HEK293 (cell line): ENCODE data around the gene EEF2.

Experiments
- CTCF ChIA-PET: fragments of 350-600 bp; formaldehyde crosslinking; extraction: SDS; loops from one replicate; lab custom pipeline; 2021; ENCODE audit warnings: antibody characterized with exemption; lab: Yijun Ruan, JAX
- POLR2A ChIA-PET: fragments of 300-600 bp; formaldehyde crosslinking; extraction: SDS; loops from one replicate; lab custom pipeline; 2020; ENCODE audit warnings: antibody characterized with exemption, inconsistent platforms; lab: Yijun Ruan, JAX
- H3K27ac ChIP-seq: fragments of 200-500 bp; sonication (Bioruptor generic); 2 replicates; pipeline ENCODE4 v1.5.1; 2014; ENCODE audit warnings: low read depth, low read length, control low read depth, inconsistent platforms; ENCODE audit errors: extremely low read depth
- H3K36me3 ChIP-seq, 2 experiments: fragments of 200-500 bp in 1 of 2; sonication (Bioruptor generic) in 1 of 2; 1 replicate in 1 of 2; 2 replicates in 1 of 2; pipeline ENCODE4 v1.5.1; 2014 to 2017; ENCODE audit warnings: inconsistent platforms in 2 of 2, low read length in 2 of 2; ENCODE audit not compliant: control insufficient read depth in 2 of 2, insufficient read depth in 1 of 2
- H3K4me1 ChIP-seq: fragments of 200-500 bp; sonication (Bioruptor generic); 2 replicates; pipeline ENCODE4 v1.5.1; 2014; ENCODE audit warnings: mild to moderate bottlenecking, low read length, inconsistent platforms; ENCODE audit not compliant: control insufficient read depth, insufficient read depth
- H3K4me3 ChIP-seq: 2 replicates; pipeline ENCODE4 v1.5.1; 2011; ENCODE audit warnings: low read depth, mild to moderate bottlenecking, control low read depth, low read length, moderate library complexity
- H3K9me3 ChIP-seq: fragments of 200-500 bp; sonication (Bioruptor generic); 2 replicates; pipeline ENCODE4 v1.5.1; 2014; ENCODE audit warnings: low read depth, low read length, inconsistent platforms; ENCODE audit not compliant: control insufficient read depth, insufficient read depth
- KLF10 ChIP-seq: fragments of 450-650 bp; IDR thresholded peaks from 2 replicates; pipeline ENCODE4 v1.5.1; 2018; ENCODE audit warnings: missing biosample characterization, mild to moderate bottlenecking, missing genetic modification characterization
- KLF8 ChIP-seq: fragments of 450-650 bp; formaldehyde crosslinking; IDR thresholded peaks from 2 replicates; pipeline ENCODE4 v1.5.1; 2016; ENCODE audit warnings: missing biosample characterization, missing genetic modification characterization
- PBX3 ChIP-seq: sonication (generic); formaldehyde crosslinking; IDR thresholded peaks from 2 replicates; pipeline ENCODE4 v1.8.1; 2022; ENCODE audit warnings: mild to moderate bottlenecking, moderate library complexity, missing genetic modification reagents
- ZBTB21 ChIP-seq: fragments of 450-650 bp; formaldehyde crosslinking; IDR thresholded peaks from 2 replicates; pipeline ENCODE4 v1.5.1; 2017; ENCODE audit warnings: missing biosample characterization, missing genetic modification characterization
- ZBTB7A ChIP-seq: fragments of 450-650 bp; formaldehyde crosslinking; IDR thresholded peaks from 2 replicates; pipeline ENCODE4 v1.5.1; 2016; ENCODE audit warnings: low read depth, missing biosample characterization, missing genetic modification characterization
- ZEB2 ChIP-seq: fragments of 450-650 bp; formaldehyde crosslinking; IDR thresholded peaks from 2 replicates; pipeline ENCODE4 v1.5.1; 2016; ENCODE audit warnings: missing biosample characterization, missing genetic modification characterization
- ZIC2 ChIP-seq: fragments of 450-650 bp; formaldehyde crosslinking; IDR thresholded peaks from 2 replicates; pipeline ENCODE4 v1.5.1; 2016; ENCODE audit warnings: missing biosample characterization, missing genetic modification characterization
- ZNF114 ChIP-seq: fragments of 450-650 bp; formaldehyde crosslinking; IDR thresholded peaks from 2 replicates; pipeline ENCODE4 v1.5.0; 2017; ENCODE audit warnings: missing biosample characterization, missing genetic modification characterization
- ZNF2 ChIP-seq: fragments of 450-650 bp; formaldehyde crosslinking; IDR thresholded peaks from 2 replicates; pipeline ENCODE4 v1.5.1; 2016; ENCODE audit warnings: missing biosample characterization, missing genetic modification characterization
- ZNF280D ChIP-seq: fragments of 450-650 bp; formaldehyde crosslinking; IDR thresholded peaks from 2 replicates; pipeline ENCODE4 v1.5.1; 2016; ENCODE audit warnings: missing biosample characterization, missing genetic modification characterization
- ZNF324 ChIP-seq: fragments of 450-650 bp; formaldehyde crosslinking; IDR thresholded peaks from 2 replicates; pipeline ENCODE4 v1.5.1; 2016; ENCODE audit warnings: missing biosample characterization, missing genetic modification characterization
- ZNF335 ChIP-seq: fragments of 450-650 bp; formaldehyde crosslinking; conservative IDR thresholded peaks from 2 replicates; pipeline ENCODE4 v1.5.1; 2016; ENCODE audit warnings: missing biosample characterization, missing genetic modification characterization
- ZNF426 ChIP-seq: fragments of 450-650 bp; formaldehyde crosslinking; IDR thresholded peaks from 2 replicates; pipeline ENCODE4 v1.5.1; 2017; ENCODE audit warnings: missing biosample characterization, missing genetic modification characterization, mild to moderate bottlenecking, inconsistent platforms, moderate library complexity
- ZNF549 ChIP-seq: fragments of 450-650 bp; IDR thresholded peaks from 2 replicates; pipeline ENCODE4 v1.5.1; 2018; ENCODE audit warnings: missing biosample characterization, missing genetic modification characterization, mild to moderate bottlenecking, inconsistent platforms, moderate library complexity
- ZNF555 ChIP-seq: fragments of 450-650 bp; formaldehyde crosslinking; conservative IDR thresholded peaks from 2 replicates; pipeline ENCODE4 v1.5.1; 2017; ENCODE audit warnings: missing biosample characterization, mild to moderate bottlenecking, missing genetic modification characterization, inconsistent platforms
- ZNF843 ChIP-seq: fragments of 450-650 bp; formaldehyde crosslinking; IDR thresholded peaks from 2 replicates; pipeline ENCODE4 v1.5.1; 2016; ENCODE audit warnings: missing biosample characterization, missing genetic modification characterization
- ZSCAN16 ChIP-seq: fragments of 450-650 bp; formaldehyde crosslinking; IDR thresholded peaks from 2 replicates; pipeline ENCODE4 v1.5.1; 2016; ENCODE audit warnings: missing biosample characterization, missing genetic modification characterization

The EEF2 gene

GRCh38 chr19:3985643-3986259 lies 488 bp upstream of the EEF2 start:
- H3K4me3 ChIP-seq, result peak overlapping the region; percentile 99
- ChIA-PET POLR2A (interaction anchor here (0.6 to 8.3 kb wide), 26 partner anchors 10 to 275 kb away, joined by 3 to 258 read pairs (median 4); partner anchors contain the start of genes DAPK3, MRPL54, PIAS4 and ZBTB7A), CTCF (interaction anchor here (0.7 to 1.5 kb wide), 12 partner anchors 12 to 1749 kb away, joined by 3 to 10 read pairs (median 4); partner anchors contain the start of gene NMRK2)

GRCh38 chr19:3984584-3984907 lies 717 bp downstream of the EEF2 start:
- Histone ChIP-seq H3K4me1 (peaks cover 11% of the 10 kb centered on the region; the same call in 1 of the 2 replicates), H3K36me3 (peaks cover 18 to 54% of the 10 kb centered on the region in 2 experiments), H3K9me3 (no peaks in the 10 kb centered on the region), H3K4me3 (peak overlapping the region; percentile 99), H3K27ac (peak overlapping the region; percentile 100)
- TF ChIP-seq ZNF114 (tag by site-specific recombination), result no peak
- TF ChIP-seq ZNF426 (tag by site-specific recombination), result 0 out of 2 replicates have a peak, but pooled peaks have one; percentile 2
- no peak for TF ChIP-seq ZNF280D (tag by site-specific recombination)
- no peak for TF ChIP-seq ZNF2 (tag by site-specific recombination)
- no peak for TF ChIP-seq ZNF555
- no peak for TF ChIP-seq ZIC2 (tag by site-specific recombination)
- CTCF ChIA-PET, result no interaction called here
- POLR2A ChIA-PET, result interaction anchor here (1.4 to 8.3 kb wide), 7 partner anchors 14 to 200 kb away, joined by 3 to 258 read pairs (median 5); partner anchors contain the start of genes DAPK3 and PIAS4

More at GRCh38 chr19:3985643-3986259, 488 bp upstream of the EEF2 start:
- peaks cover 11% of the 10 kb centered on the region; the same call in 1 of the 2 replicates for H3K4me1 ChIP-seq
- H3K36me3 ChIP-seq, result peaks cover 16 to 42% of the 10 kb centered on the region in 2 experiments
- TF ChIP-seq ZBTB7A (tag by site-specific recombination) (0 out of 2 replicates have a peak, but pooled peaks have one; percentile 43), KLF10 (tag by site-specific recombination) (0 out of 2 replicates have a peak, but pooled peaks have one; percentile 8), ZNF843 (tag by site-specific recombination) (no peak), PBX3 (CRISPR knock-in tag) (no peak), ZEB2 (tag by site-specific recombination) (0 out of 2 replicates have a peak, but pooled peaks have one; percentile 54), ZSCAN16 (tag by site-specific recombination) (peak; percentile 58; the same call in 1 of the 2 replicates), ZNF335 (peak; percentile 23), ZBTB21 (tag by site-specific recombination) (0 out of 2 replicates have a peak, but pooled peaks have one; percentile 7), ZNF324 (tag by site-specific recombination) (0 out of 2 replicates have a peak, but pooled peaks have one; percentile 11), KLF8 (0 out of 2 replicates have a peak, but pooled peaks have one; percentile 7), ZNF549 (tag by site-specific recombination) (no peak)
- TF ChIP-seq, all 188 proteins: peak for 8
- no peaks in the 10 kb centered on the region for H3K9me3 ChIP-seq
- peak overlapping the region; percentile 100 for H3K27ac ChIP-seq
